ENCODE measurements around the gene BFSP2. TPM values are rescaled to one million over a fixed set of nuclear protein-coding genes. Genes with fewer than 3 reads are reported as not detected.

Gene BFSP2
- total RNA-seq (not detected), polyA plus RNA-seq (under 1 TPM in 1 of 2 donors, not detected in 1; 0.72 TPM), total RNA-seq (not detected)

- Mint-ChIP-seq H3K27me3 (no peaks in the 10 kb centered on the region), H3K9me3 (no peaks in the 10 kb centered on the region), H3K27ac (no peak within 1 kb of the TSS), H3K36me3 (no peaks in the 10 kb centered on the region), H3K4me1 (peaks cover 0 to 9% (median 4%) of the 10 kb centered on the region in 7 donors), H3K4me3 (no peak within 1 kb of the TSS)
- H3K9me3 ChIP-seq (ENCODE audit: control insufficient read depth in 2 of 3, low read length in 3 of 3) = no peaks in the 10 kb centered on the region
- no peaks in the 10 kb centered on the region for H3K4me1 ChIP-seq (ENCODE audit: control insufficient read depth in 2 of 2, insufficient read depth in 2 of 2, low read length in 2 of 2)
- H3K4me3 ChIP-seq (ENCODE audit: low read length) = no peak within 1 kb of the TSS
- ChIA-PET POLR2A (no interaction called here), CTCF (no interaction called here)
- intact Hi-C loops (cut with micrococcal nuclease) = no loop called here
- H3K27me3 ChIP-seq (ENCODE audit: control insufficient read depth in 2 of 2, insufficient read depth in 2 of 2, low read length in 2 of 2) = no peaks in the 10 kb centered on the region
- H3K36me3 ChIP-seq (ENCODE audit: control insufficient read depth in 2 of 3, insufficient read depth in 3 of 3, low read length in 3 of 3) = no peaks in the 10 kb centered on the region
- DNase-seq (no peak), ATAC-seq (no peak)
- H3K27ac ChIP-seq (ENCODE audit: low read depth, low read length) = no peak within 1 kb of the TSS
Observed at GRCh38 chr3:133400006-133400515, at the start of gene BFSP2. TSS of gene BFSP2 (plus strand) at chr3:133400056. CDS start at chr3:133400084, 28 bp downstream.

- POLR2A ChIA-PET = interaction anchor here (0.6 kb wide), 1 partner anchor 293 kb away, joined by 3 read pairs; no protein-coding TSS in a partner anchor
- Histone ChIP-seq H3K36me3 (ENCODE audit: control insufficient read depth in 2 of 3, insufficient read depth in 3 of 3, low read length in 3 of 3) (no peaks in the 10 kb centered on the region), H3K27me3 (ENCODE audit: control insufficient read depth in 2 of 2, insufficient read depth in 2 of 2, low read length in 2 of 2) (no peaks in the 10 kb centered on the region), H3K4me1 (ENCODE audit: control insufficient read depth in 2 of 2, insufficient read depth in 2 of 2, low read length in 2 of 2) (no peaks in the 10 kb centered on the region), H3K9me3 (ENCODE audit: control insufficient read depth in 2 of 3, low read length in 3 of 3) (no peaks in the 10 kb centered on the region), H3K4me3 (ENCODE audit: low read length) (no peak overlapping the region), H3K27ac (ENCODE audit: low read depth, low read length) (no peak overlapping the region)
- intact Hi-C loops (cut with micrococcal nuclease) = no loop called here
- ATAC-seq = no peak
- no peaks in the 10 kb centered on the region for H3K36me3 Mint-ChIP-seq
- H3K27ac Mint-ChIP-seq = no peak overlapping the region
- no peak overlapping the region for H3K4me3 Mint-ChIP-seq
- H3K4me1 Mint-ChIP-seq = no peaks in the 10 kb centered on the region
- H3K9me3 Mint-ChIP-seq = peaks cover 0 to 15% (median 0%) of the 10 kb centered on the region in 11 donors
- H3K27me3 Mint-ChIP-seq = peaks cover 11 to 40% (median 24%) of the 10 kb centered on the region in 5 donors
- CTCF ChIA-PET = no interaction called here
- no peak for DNase-seq
Observed at GRCh38 chr3:133354721-133355120, 45.1 kb upstream of the BFSP2 start.

GRCh38 chr3:133360476-133360875 lies 39.4 kb upstream of the BFSP2 start:
- Histone ChIP-seq H3K36me3 (ENCODE audit: control insufficient read depth in 2 of 3, insufficient read depth in 3 of 3, low read length in 3 of 3) (no peaks in the 10 kb centered on the region), H3K9me3 (ENCODE audit: control insufficient read depth in 2 of 3, low read length in 3 of 3) (no peaks in the 10 kb centered on the region), H3K27ac (ENCODE audit: low read depth, low read length) (no peak overlapping the region), H3K27me3 (ENCODE audit: control insufficient read depth in 2 of 2, insufficient read depth in 2 of 2, low read length in 2 of 2) (no peaks in the 10 kb centered on the region), H3K4me1 (ENCODE audit: control insufficient read depth in 2 of 2, insufficient read depth in 2 of 2, low read length in 2 of 2) (no peaks in the 10 kb centered on the region), H3K4me3 (ENCODE audit: low read length) (no peak overlapping the region)
- H3K4me1 Mint-ChIP-seq = no peaks in the 10 kb centered on the region
- ChIA-PET CTCF (interaction anchor here (0.5 kb wide), 1 partner anchor 11 kb away, joined by 3 read pairs; no protein-coding TSS in a partner anchor), POLR2A (no interaction called here)
- no peak overlapping the region for H3K27ac Mint-ChIP-seq
- peaks cover 0 to 14% (median 0%) of the 10 kb centered on the region in 11 donors for H3K9me3 Mint-ChIP-seq
- H3K27me3 Mint-ChIP-seq = peaks cover 9 to 20% (median 17%) of the 10 kb centered on the region in 5 donors
- H3K36me3 Mint-ChIP-seq = no peaks in the 10 kb centered on the region
- H3K4me3 Mint-ChIP-seq = no peak overlapping the region
- ATAC-seq = no peak
- DNase-seq = no peak
- intact Hi-C loops (cut with micrococcal nuclease) = no loop called here

- ChIA-PET POLR2A (no interaction called here), CTCF (no interaction called here)
- no peaks in the 10 kb centered on the region for H3K4me1 Mint-ChIP-seq
Observed at GRCh38 chr3:133361011-133361410, 38.8 kb upstream of the BFSP2 start.

GRCh38 chr3:133361435-133361834 lies 38.4 kb upstream of the BFSP2 start:
- H3K36me3 ChIP-seq (ENCODE audit: control insufficient read depth in 2 of 3, insufficient read depth in 3 of 3, low read length in 3 of 3) = no peaks in the 10 kb centered on the region
- ATAC-seq (no peak), DNase-seq (no peak)
- Mint-ChIP-seq H3K36me3 (no peaks in the 10 kb centered on the region), H3K4me1 (no peaks in the 10 kb centered on the region), H3K9me3 (peaks cover 0 to 6% (median 0%) of the 10 kb centered on the region in 11 donors), H3K27ac (no peak overlapping the region), H3K27me3 (peaks cover 12 to 17% (median 13%) of the 10 kb centered on the region in 5 donors), H3K4me3 (no peak overlapping the region)
- H3K4me3 ChIP-seq (ENCODE audit: low read length) = no peak overlapping the region
- no peak overlapping the region for H3K27ac ChIP-seq (ENCODE audit: low read depth, low read length)
- H3K4me1 ChIP-seq (ENCODE audit: control insufficient read depth in 2 of 2, insufficient read depth in 2 of 2, low read length in 2 of 2) = no peaks in the 10 kb centered on the region
- intact Hi-C loops (cut with micrococcal nuclease) = no loop called here
- H3K27me3 ChIP-seq (ENCODE audit: control insufficient read depth in 2 of 2, insufficient read depth in 2 of 2, low read length in 2 of 2) = no peaks in the 10 kb centered on the region
- ChIA-PET POLR2A (no interaction called here), CTCF (no interaction called here)
- no peaks in the 10 kb centered on the region for H3K9me3 ChIP-seq (ENCODE audit: control insufficient read depth in 2 of 3, low read length in 3 of 3)

More at GRCh38 chr3:133361011-133361410, 38.8 kb upstream of the BFSP2 start:
- Histone ChIP-seq H3K9me3 (ENCODE audit: control insufficient read depth in 2 of 3, low read length in 3 of 3) (no peaks in the 10 kb centered on the region), H3K36me3 (ENCODE audit: control insufficient read depth in 2 of 3, insufficient read depth in 3 of 3, low read length in 3 of 3) (no peaks in the 10 kb centered on the region), H3K27me3 (ENCODE audit: control insufficient read depth in 2 of 2, insufficient read depth in 2 of 2, low read length in 2 of 2) (no peaks in the 10 kb centered on the region), H3K4me3 (ENCODE audit: low read length) (no peak overlapping the region), H3K4me1 (ENCODE audit: control insufficient read depth in 2 of 2, insufficient read depth in 2 of 2, low read length in 2 of 2) (no peaks in the 10 kb centered on the region), H3K27ac (ENCODE audit: low read depth, low read length) (no peak overlapping the region)
- H3K9me3 Mint-ChIP-seq = peaks cover 0 to 10% (median 0%) of the 10 kb centered on the region in 11 donors
- DNase-seq (no peak), ATAC-seq (no peak)
- intact Hi-C loops (cut with micrococcal nuclease) = no loop called here
- H3K27ac Mint-ChIP-seq = no peak overlapping the region
- H3K4me3 Mint-ChIP-seq = no peak overlapping the region
- no peaks in the 10 kb centered on the region for H3K36me3 Mint-ChIP-seq
- peaks cover 12 to 19% (median 16%) of the 10 kb centered on the region in 5 donors for H3K27me3 Mint-ChIP-seq

- no peaks in the 10 kb centered on the region for H3K4me1 Mint-ChIP-seq
- H3K9me3 Mint-ChIP-seq = no peaks in the 10 kb centered on the region
- POLR2A ChIA-PET = no interaction called here
- Histone ChIP-seq H3K36me3 (ENCODE audit: control insufficient read depth in 2 of 3, insufficient read depth in 3 of 3, low read length in 3 of 3) (no peaks in the 10 kb centered on the region), H3K27ac (ENCODE audit: low read depth, low read length) (no peak overlapping the region), H3K9me3 (ENCODE audit: control insufficient read depth in 2 of 3, low read length in 3 of 3) (no peaks in the 10 kb centered on the region), H3K27me3 (ENCODE audit: control insufficient read depth in 2 of 2, insufficient read depth in 2 of 2, low read length in 2 of 2) (no peaks in the 10 kb centered on the region), H3K4me3 (ENCODE audit: low read length) (no peak overlapping the region), H3K4me1 (ENCODE audit: control insufficient read depth in 2 of 2, insufficient read depth in 2 of 2, low read length in 2 of 2) (no peaks in the 10 kb centered on the region)
- intact Hi-C loops (cut with micrococcal nuclease) = no loop called here
- CTCF ChIA-PET = no interaction called here
- peaks cover 5 to 17% (median 7%) of the 10 kb centered on the region in 5 donors for H3K27me3 Mint-ChIP-seq
- ATAC-seq (no peak), DNase-seq (no peak)
- H3K27ac Mint-ChIP-seq = no peak overlapping the region
- no peak overlapping the region for H3K4me3 Mint-ChIP-seq
- no peaks in the 10 kb centered on the region for H3K36me3 Mint-ChIP-seq
Observed at GRCh38 chr3:133362539-133362938, 37.3 kb upstream of the BFSP2 start.

GRCh38 chr3:133364704-133365103 lies 35.2 kb upstream of the BFSP2 start:
- Histone ChIP-seq H3K27ac (ENCODE audit: low read depth, low read length) (no peak overlapping the region), H3K4me3 (ENCODE audit: low read length) (no peak overlapping the region), H3K36me3 (ENCODE audit: control insufficient read depth in 2 of 3, insufficient read depth in 3 of 3, low read length in 3 of 3) (no peaks in the 10 kb centered on the region), H3K27me3 (ENCODE audit: control insufficient read depth in 2 of 2, insufficient read depth in 2 of 2, low read length in 2 of 2) (no peaks in the 10 kb centered on the region), H3K9me3 (ENCODE audit: control insufficient read depth in 2 of 3, low read length in 3 of 3) (no peaks in the 10 kb centered on the region), H3K4me1 (ENCODE audit: control insufficient read depth in 2 of 2, insufficient read depth in 2 of 2, low read length in 2 of 2) (no peaks in the 10 kb centered on the region)
- ChIA-PET CTCF (no interaction called here), POLR2A (no interaction called here)
- intact Hi-C loops (cut with micrococcal nuclease) = no loop called here
- H3K4me3 Mint-ChIP-seq = no peak overlapping the region
- DNase-seq (no peak), ATAC-seq (no peak)
- no peaks in the 10 kb centered on the region for H3K9me3 Mint-ChIP-seq
- no peaks in the 10 kb centered on the region for H3K36me3 Mint-ChIP-seq
- H3K27ac Mint-ChIP-seq = no peak overlapping the region
- H3K27me3 Mint-ChIP-seq = peaks cover 0 to 15% (median under 1%) of the 10 kb centered on the region in 5 donors
- no peaks in the 10 kb centered on the region for H3K4me1 Mint-ChIP-seq
